Sigmoid colon (tissue), 7 donors: Measurements from ENCODE around the gene WASF2. TPM values are rescaled to one million over a fixed set of nuclear protein-coding genes. Genes with fewer than 3 reads are reported as not detected.

Source experiments
- DNase-seq: peaks from one replicate; pipeline ENCODE4 v3.0.0-alpha.2; 2019
- H3K27ac ChIP-seq, 4 donors: fragments of 200-600 bp; sonication (generic); one replicate each; pipeline ENCODE4 v1.5.1; 2016 to 2019; ENCODE audit warnings: mild to moderate bottlenecking in 1 of 4
- H3K27me3 ChIP-seq, 3 donors: fragments of 200-600 bp; sonication (generic); one replicate each; pipeline ENCODE4 v1.5.1; 2019; ENCODE audit warnings: mild to moderate bottlenecking in 1 of 3
- H3K36me3 ChIP-seq, 4 donors: fragments of 200-600 bp; sonication (generic); one replicate each; pipeline ENCODE4 v1.5.1; 2016 to 2019
- H3K4me1 ChIP-seq, 4 donors: fragments of 200-600 bp; sonication (generic); one replicate each; pipeline ENCODE4 v1.5.1; 2017 to 2019
- H3K4me3 ChIP-seq, 4 donors: fragments of 200-600 bp; sonication (generic); one replicate each; pipeline ENCODE4 v1.5.1; 2017 to 2019; ENCODE audit warnings: mild to moderate bottlenecking in 2 of 4, moderate library complexity in 1 of 4
- H3K9me3 ChIP-seq, 4 donors: fragments of 200-600 bp in 3 of 4; sonication (generic) in 3 of 4; one replicate each; pipeline versions ENCODE4 v1.5.1 to v1.6.1; 2013 to 2019
- EP300 ChIP-seq, 4 donors: sonication (generic); formaldehyde crosslinking; IDR thresholded peaks; one replicate each; pipeline ENCODE4 v1.6.1; 2017; ENCODE audit warnings: antibody characterized with exemption in 4 of 4
- POLR2A ChIP-seq, 2 donors: fragments of 450-650 bp; IDR thresholded peaks; one replicate each; pipeline ENCODE4 v1.6.1; 2016; ENCODE audit warnings: antibody characterized with exemption in 2 of 2, mild to moderate bottlenecking in 2 of 2, moderate library complexity in 2 of 2
- POLR2AphosphoS5 ChIP-seq, 4 donors: sonication (generic); formaldehyde crosslinking; IDR thresholded peaks; one replicate each; pipeline ENCODE4 v1.6.1; 2017; ENCODE audit warnings: antibody characterized with exemption in 4 of 4
- WGBS, 2 donors: extraction: QIAGEN DNeasy Blood & Tissue Kit; methylation state at CpG; one replicate each; pipeline ENCODE4 v1.1.7; 2013; 5-methylcytosine and 5-hydroxymethylcytosine counted together
- intact Hi-C: fragments of 100-400 bp; cut with DNase I; formaldehyde crosslinking; loops from one replicate; pipeline ENCODE4 v1.15.1; 2023
- polyA plus RNA-seq, 3 donors: library from polyadenylated mRNA; stranded (reverse); fragments of 200-250 nt; gene quantifications; one replicate each; pipeline ENCODE4 v1.2.3, GENCODE V29; 2013
- total RNA-seq, 4 donors: library from RNA; depleted of rRNA; stranded (reverse); fragments of >200 nt; gene quantifications; one replicate each; pipeline ENCODE4 v1.1.0, GENCODE V29; 2016
- TF ChIP-seq, protein P1 (sequence below), 4 experiments: fragments of 450-650 bp in 3 of 4; fragments of 200-600 bp in 1 of 4; IDR thresholded peaks; one replicate each; pipeline ENCODE4 v1.5.1; 2016 to 2019; ENCODE audit warnings: antibody characterized with exemption in 4 of 4, mild to moderate bottlenecking in 3 of 4, moderate library complexity in 2 of 4
- donor health status: healthy with polysubstance abuse.
- donor health status: Bipolar disorder and iron deficiency.
- donor health status: healthy.

WASF2 gene
- total and polyA plus RNA-seq, 7 donors: 30.0 to 69.6 (median 56.9) TPM

- Histone ChIP-seq H3K9me3 (no peaks in the 10 kb centered on the region), H3K4me1 (peaks cover 0 to 47% (median 38%) of the 10 kb centered on the region in 4 donors), H3K27me3 (no peaks in the 10 kb centered on the region), H3K27ac (peak overlapping the region; percentile 14 to 25 (median 16)), H3K36me3 (no peaks in the 10 kb centered on the region), H3K4me3 (no peak overlapping the region)
- intact Hi-C loops: no loop called here
- TF ChIP-seq, protein P1, sequence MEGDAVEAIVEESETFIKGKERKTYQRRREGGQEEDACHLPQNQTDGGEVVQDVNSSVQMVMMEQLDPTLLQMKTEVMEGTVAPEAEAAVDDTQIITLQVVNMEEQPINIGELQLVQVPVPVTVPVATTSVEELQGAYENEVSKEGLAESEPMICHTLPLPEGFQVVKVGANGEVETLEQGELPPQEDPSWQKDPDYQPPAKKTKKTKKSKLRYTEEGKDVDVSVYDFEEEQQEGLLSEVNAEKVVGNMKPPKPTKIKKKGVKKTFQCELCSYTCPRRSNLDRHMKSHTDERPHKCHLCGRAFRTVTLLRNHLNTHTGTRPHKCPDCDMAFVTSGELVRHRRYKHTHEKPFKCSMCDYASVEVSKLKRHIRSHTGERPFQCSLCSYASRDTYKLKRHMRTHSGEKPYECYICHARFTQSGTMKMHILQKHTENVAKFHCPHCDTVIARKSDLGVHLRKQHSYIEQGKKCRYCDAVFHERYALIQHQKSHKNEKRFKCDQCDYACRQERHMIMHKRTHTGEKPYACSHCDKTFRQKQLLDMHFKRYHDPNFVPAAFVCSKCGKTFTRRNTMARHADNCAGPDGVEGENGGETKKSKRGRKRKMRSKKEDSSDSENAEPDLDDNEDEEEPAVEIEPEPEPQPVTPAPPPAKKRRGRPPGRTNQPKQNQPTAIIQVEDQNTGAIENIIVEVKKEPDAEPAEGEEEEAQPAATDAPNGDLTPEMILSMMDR (IDR thresholded peaks at IDR 0.05): no peak
- TF ChIP-seq POLR2AphosphoS5 (IDR thresholded peaks at IDR 0.05) (no peak), POLR2A (IDR thresholded peaks at IDR 0.05) (no peak), EP300 (IDR thresholded peaks at IDR 0.05) (no peak)
- 21 to 65% methylated on average over 21 of the region's 21 CpGs for WGBS, 2 donors
- DNase-seq: no peak
Observed at GRCh38 chr1:27517907-27518718, 28.1 kb upstream of the WASF2 start.

DNA sequence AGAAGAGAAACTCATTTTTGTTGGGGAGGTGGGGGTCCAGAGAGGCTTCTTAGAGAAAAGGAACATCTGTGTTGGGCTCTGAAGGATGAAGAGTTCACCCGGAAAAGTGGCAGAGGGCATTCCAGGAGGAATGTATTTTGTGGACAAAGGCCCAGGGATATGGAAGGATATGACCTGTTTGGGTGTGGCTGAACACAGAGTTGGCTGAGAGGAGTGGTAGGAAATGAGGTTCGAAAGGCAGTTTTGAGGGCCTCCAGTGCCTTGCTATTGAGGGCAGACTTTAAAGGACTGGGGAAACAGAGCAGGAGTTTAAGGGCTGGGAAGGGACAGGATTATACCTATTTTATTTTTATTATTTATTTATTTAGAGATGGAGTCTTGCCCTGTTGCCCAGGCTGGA is 27.3 kb upstream of the WASF2 start:
- H3K36me3 ChIP-seq: no peaks in the 10 kb centered on the region
- H3K27ac ChIP-seq: peak overlapping the region; percentile 14 to 25 (median 16)
- WGBS, 2 donors: 20 to 68% methylated on average over 2 of the region's 2 CpGs
- peaks cover 0 to 39% (median 30%) of the 10 kb centered on the region in 4 donors for H3K4me1 ChIP-seq
- TF ChIP-seq EP300 (IDR thresholded peaks at IDR 0.05) (no peak), POLR2AphosphoS5 (IDR thresholded peaks at IDR 0.05) (no peak), POLR2A (IDR thresholded peaks at IDR 0.05) (no peak)
- TF ChIP-seq, protein P1 (IDR thresholded peaks at IDR 0.05): no peak
- H3K4me3 ChIP-seq: no peak overlapping the region
- intact Hi-C loops: no loop called here
- no peaks in the 10 kb centered on the region for H3K9me3 ChIP-seq
- no peak for DNase-seq
- no peaks in the 10 kb centered on the region for H3K27me3 ChIP-seq

DNA sequence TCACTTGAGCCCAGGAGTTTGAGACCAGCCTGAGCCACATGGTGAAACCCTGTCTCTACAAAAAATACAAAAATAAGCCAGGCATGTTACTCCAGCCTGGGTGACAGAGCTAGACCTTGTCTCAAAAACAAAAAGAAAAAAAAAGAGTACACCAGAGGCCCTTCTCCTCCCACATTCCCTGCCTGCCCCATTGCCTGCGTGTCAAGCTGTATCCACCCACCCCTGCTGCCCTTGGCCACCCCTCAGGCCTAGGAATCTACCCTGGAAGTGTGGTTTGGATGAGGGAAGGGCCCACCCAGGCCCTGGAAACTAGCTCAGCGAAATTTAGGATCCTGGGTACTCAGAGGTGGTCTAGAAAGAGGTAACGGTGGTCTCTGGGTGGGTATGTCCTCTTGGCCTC is 25.7 kb upstream of the WASF2 start:
- H3K36me3 ChIP-seq: no peaks in the 10 kb centered on the region
- H3K27me3 ChIP-seq: no peaks in the 10 kb centered on the region
- H3K4me3 ChIP-seq: no peak overlapping the region
- no peak for DNase-seq
- 92 to 97% methylated on average over 3 of the region's 3 CpGs for WGBS, 2 donors
- no peak for TF ChIP-seq EP300 (IDR thresholded peaks at IDR 0.05)
- TF ChIP-seq POLR2AphosphoS5 (IDR thresholded peaks at IDR 0.05): no peak
- TF ChIP-seq POLR2A (IDR thresholded peaks at IDR 0.05): no peak
- TF ChIP-seq, protein P1 (IDR thresholded peaks at IDR 0.05): no peak
- peaks cover 0 to 22% (median 14%) of the 10 kb centered on the region in 4 donors for H3K4me1 ChIP-seq
- intact Hi-C loops: no loop called here
- no peaks in the 10 kb centered on the region for H3K9me3 ChIP-seq
- H3K27ac ChIP-seq: no peak overlapping the region

DNA sequence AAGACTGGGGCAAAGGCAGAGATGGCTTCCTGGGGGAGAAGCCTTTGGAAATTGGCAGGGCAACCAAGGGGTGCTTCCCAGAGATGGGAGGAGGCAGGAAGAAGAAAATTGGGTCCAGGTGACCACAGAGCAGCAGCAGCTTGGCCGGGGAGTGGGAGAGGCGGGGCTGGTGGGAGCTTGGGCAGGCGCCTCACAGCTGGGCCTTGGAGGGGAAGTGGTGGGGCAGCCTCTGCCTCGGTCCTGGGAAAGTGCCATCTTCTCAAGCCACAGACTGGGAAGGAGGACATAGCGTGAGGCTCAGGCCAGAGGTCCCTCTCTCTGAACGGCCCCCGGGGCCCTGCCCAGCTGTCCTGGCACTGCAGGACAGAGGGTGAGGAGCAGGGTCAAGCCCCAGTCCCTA is 24.0 kb upstream of the WASF2 start:
- Histone ChIP-seq H3K4me1 (peaks cover 0 to 6% (median 0%) of the 10 kb centered on the region in 4 donors), H3K27ac (no peak overlapping the region), H3K9me3 (no peaks in the 10 kb centered on the region), H3K36me3 (no peaks in the 10 kb centered on the region), H3K4me3 (no peak overlapping the region), H3K27me3 (no peaks in the 10 kb centered on the region)
- WGBS, 2 donors: 48 to 75% methylated on average over 7 of the region's 7 CpGs
- DNase-seq: no peak
- no peak for TF ChIP-seq EP300 (IDR thresholded peaks at IDR 0.05)
- no peak for TF ChIP-seq POLR2AphosphoS5 (IDR thresholded peaks at IDR 0.05)
- no peak for TF ChIP-seq POLR2A (IDR thresholded peaks at IDR 0.05)
- TF ChIP-seq, protein P1 (IDR thresholded peaks at IDR 0.05): no peak
- intact Hi-C loops: no loop called here
